K562 (cell line): Measurements from ENCODE around the gene ATP5F1D.

Source experiments
- RNF2 ChIP-seq: sonication (generic); IDR thresholded peaks from 2 replicates; pipeline ENCODE4 v1.6.1; 2016
- ZNF184 ChIP-seq: sonication (generic); formaldehyde crosslinking; IDR thresholded peaks from 2 replicates; pipeline ENCODE4 v1.5.0; 2020; ENCODE audit warnings: missing genetic modification reagents
- TF ChIP-seq, protein P1 (sequence below), 3 experiments: IDR thresholded peaks in 2 of 3; conservative IDR thresholded peaks in 1 of 3; 2 replicates each; pipeline ENCODE4 v1.5.1; 2011 to 2012; ENCODE audit warnings: low read length in 3 of 3, mild to moderate bottlenecking in 3 of 3, control low read depth in 2 of 3, improper control_type of control experiment in 1 of 3, inconsistent platforms in 1 of 3, low read depth in 1 of 3, mixed read lengths in 1 of 3, moderate library complexity in 1 of 3; ENCODE audit not compliant: insufficient read depth in 2 of 3

GRCh38 chr19:1254081-1254527 lies 12.6 kb downstream of the ATP5F1D start:
- TF ChIP-seq RNF2 (no peak), ZNF184 (CRISPR knock-in tag) (no peak)
- TF ChIP-seq, protein P1, sequence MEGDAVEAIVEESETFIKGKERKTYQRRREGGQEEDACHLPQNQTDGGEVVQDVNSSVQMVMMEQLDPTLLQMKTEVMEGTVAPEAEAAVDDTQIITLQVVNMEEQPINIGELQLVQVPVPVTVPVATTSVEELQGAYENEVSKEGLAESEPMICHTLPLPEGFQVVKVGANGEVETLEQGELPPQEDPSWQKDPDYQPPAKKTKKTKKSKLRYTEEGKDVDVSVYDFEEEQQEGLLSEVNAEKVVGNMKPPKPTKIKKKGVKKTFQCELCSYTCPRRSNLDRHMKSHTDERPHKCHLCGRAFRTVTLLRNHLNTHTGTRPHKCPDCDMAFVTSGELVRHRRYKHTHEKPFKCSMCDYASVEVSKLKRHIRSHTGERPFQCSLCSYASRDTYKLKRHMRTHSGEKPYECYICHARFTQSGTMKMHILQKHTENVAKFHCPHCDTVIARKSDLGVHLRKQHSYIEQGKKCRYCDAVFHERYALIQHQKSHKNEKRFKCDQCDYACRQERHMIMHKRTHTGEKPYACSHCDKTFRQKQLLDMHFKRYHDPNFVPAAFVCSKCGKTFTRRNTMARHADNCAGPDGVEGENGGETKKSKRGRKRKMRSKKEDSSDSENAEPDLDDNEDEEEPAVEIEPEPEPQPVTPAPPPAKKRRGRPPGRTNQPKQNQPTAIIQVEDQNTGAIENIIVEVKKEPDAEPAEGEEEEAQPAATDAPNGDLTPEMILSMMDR (IDR thresholded peaks at IDR 0.05 in 2 of 3, conservative IDR thresholded peaks at IDR 0.05 in 1 of 3; ENCODE audit: insufficient read depth in 2 of 3, low read depth in 1 of 3, low read length in 3 of 3) = no peak
